Occipital lobe (tissue), 1 donor: ENCODE measurements around the gene GOLGA6L7. TPM values are rescaled to one million over a fixed set of nuclear protein-coding genes. Genes with fewer than 3 reads are reported as not detected.

Source experiments
- total RNA-seq: library from RNA; depleted of rRNA; stranded (reverse); fragments of >200 nt; gene quantifications from one replicate; pipeline ENCODE4 v1.2.3, GENCODE V29; 2014

The GOLGA6L7 gene
- total RNA-seq, 1 donor from 2014 or later: not detected

Other genes starting within 250 kb of the GOLGA6L7 start
- gene GOLGA8M, start 136.2 kb downstream of the GOLGA6L7 start, total RNA-seq: not detected
- gene APBA2, start 37.3 kb upstream of the GOLGA6L7 start, total RNA-seq: 108 TPM